Tibial nerve (tissue), 4 donors: ENCODE measurements around the gene OR52R1. TPM values are rescaled to one million over a fixed set of nuclear protein-coding genes. Genes with fewer than 3 reads are reported as not detected.

Experiments
- DNase-seq, 2 donors: peaks; one replicate each; pipeline ENCODE4 v3.0.0-alpha.2; 2019; ENCODE audit warnings: low spot score in 2 of 2
- H3K27ac ChIP-seq, 4 donors: fragments of 200-600 bp; sonication (generic) in 3 of 4; one replicate each; pipeline ENCODE4 v1.5.1; 2017 to 2019; ENCODE audit warnings: mild to moderate bottlenecking in 1 of 4
- H3K27me3 ChIP-seq, 2 donors: fragments of 200-600 bp; sonication (generic) in 1 of 2; one replicate each; pipeline versions ENCODE4 v1.5.1 to v1.6.0; 2017 to 2019
- H3K36me3 ChIP-seq, 3 donors: fragments of 200-600 bp; sonication (generic); one replicate each; pipeline ENCODE4 v1.5.1; 2018 to 2019
- H3K4me1 ChIP-seq, 4 donors: fragments of 200-600 bp; sonication (generic) in 3 of 4; one replicate each; pipeline ENCODE4 v1.5.1; 2017 to 2019
- H3K4me3 ChIP-seq, 4 donors: fragments of 200-600 bp; sonication (generic) in 3 of 4; one replicate each; pipeline ENCODE4 v1.5.1; 2017 to 2019; ENCODE audit warnings: mild to moderate bottlenecking in 1 of 4, moderate library complexity in 1 of 4
- H3K9me3 ChIP-seq, 4 donors: fragments of 200-600 bp; sonication (generic) in 3 of 4; one replicate each; pipeline ENCODE4 v1.5.1; 2017 to 2019
- CTCF ChIP-seq, 5 experiments: fragments of 200-600 bp in 3 of 5; fragments of 450-650 bp in 2 of 5; sonication (generic) in 3 of 5; IDR thresholded peaks; one replicate each; pipeline ENCODE4 v1.5.1; 2016 to 2019; ENCODE audit warnings: antibody characterized with exemption in 5 of 5, mild to moderate bottlenecking in 3 of 5, moderate library complexity in 2 of 5
- EP300 ChIP-seq, 2 donors: sonication (generic); formaldehyde crosslinking; IDR thresholded peaks; one replicate each; pipeline ENCODE4 v1.6.1; 2017; ENCODE audit warnings: antibody characterized with exemption in 2 of 2, mild to moderate bottlenecking in 1 of 2
- POLR2A ChIP-seq, 2 donors: fragments of 450-650 bp; IDR thresholded peaks; one replicate each; pipeline ENCODE4 v1.6.1; 2017; ENCODE audit warnings: antibody characterized with exemption in 2 of 2, mild to moderate bottlenecking in 2 of 2, moderate library complexity in 2 of 2
- WGBS, 2 donors: methylation state at CpG; one replicate each; pipeline ENCODE4 v1.1.5; 2018; 5-methylcytosine and 5-hydroxymethylcytosine counted together
- total RNA-seq, 4 donors: library from RNA; depleted of rRNA; stranded (reverse); fragments of >200 nt; gene quantifications; one replicate each; pipeline ENCODE4 v1.1.0, GENCODE V29; 2016

The OR52R1 gene
- total RNA-seq, result not detected

DNA sequence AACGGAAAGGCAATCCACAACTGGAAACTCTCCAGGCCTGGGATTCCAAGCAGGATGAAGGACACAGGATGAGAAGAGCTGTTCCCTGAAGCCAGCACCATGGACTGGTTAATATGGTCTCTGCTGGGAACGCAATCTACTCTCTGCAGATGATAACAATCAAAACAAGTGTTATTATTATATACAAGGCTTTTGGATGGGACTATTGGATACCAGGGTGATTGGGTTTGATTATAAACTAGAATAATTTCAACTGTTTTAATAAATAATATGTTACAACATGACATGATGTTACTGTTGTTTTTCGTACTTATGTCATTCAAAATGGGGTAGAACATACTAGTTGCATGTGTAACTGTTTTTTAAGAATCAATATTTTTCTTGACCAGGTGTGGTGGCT is at the start of gene OR52R1:
OR52R1 (minus strand) TSS at position 101 of the 400 bp plus-strand sequence; CDS start at position 101, 0 bp downstream.
- no peaks in the 10 kb centered on the region for H3K9me3 ChIP-seq
- no peak within 1 kb of the TSS for H3K4me3 ChIP-seq
- DNase-seq, result no peak
- H3K4me1 ChIP-seq, result no peaks in the 10 kb centered on the region
- H3K27ac ChIP-seq, result no peak within 1 kb of the TSS
- TF ChIP-seq EP300 (IDR thresholded peaks at IDR 0.05), result no peak
- TF ChIP-seq CTCF (IDR thresholded peaks at IDR 0.05), result no peak
- TF ChIP-seq POLR2A (IDR thresholded peaks at IDR 0.05), result no peak
- no peaks in the 10 kb centered on the region for H3K27me3 ChIP-seq
- 88 to 90% methylated on average over 3 of the region's 3 CpGs for WGBS, 2 donors
- no peaks in the 10 kb centered on the region for H3K36me3 ChIP-seq

DNA sequence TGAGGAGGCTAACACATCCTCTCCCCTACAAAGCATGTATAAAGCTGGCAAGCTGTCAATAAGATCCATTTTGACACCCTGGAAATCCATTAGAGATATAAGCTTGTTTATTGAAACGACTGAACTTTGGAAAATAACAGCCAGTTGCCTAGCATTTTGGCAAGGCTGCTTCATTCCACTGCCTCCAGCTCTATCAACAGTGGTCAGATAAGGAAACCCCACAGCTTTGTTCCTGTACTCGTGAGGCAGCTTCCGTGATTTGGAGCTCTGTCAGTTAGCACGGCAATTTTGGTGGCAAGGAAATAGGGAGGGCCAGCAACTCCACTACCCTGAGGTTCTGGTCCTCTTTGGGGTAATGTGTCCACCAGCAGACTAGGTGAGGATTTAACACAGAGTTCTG is 46.9 kb upstream of the OR52R1 start:
- DNase-seq, result no peak
- WGBS, 2 donors, result 25 to 29% methylated on average over 4 of the region's 4 CpGs
- TF ChIP-seq POLR2A (IDR thresholded peaks at IDR 0.05), result no peak
- TF ChIP-seq EP300 (IDR thresholded peaks at IDR 0.05), result no peak
- TF ChIP-seq CTCF (IDR thresholded peaks at IDR 0.05), result no peak
- no peaks in the 10 kb centered on the region for H3K36me3 ChIP-seq
- no peaks in the 10 kb centered on the region for H3K4me1 ChIP-seq
- no peak overlapping the region for H3K4me3 ChIP-seq
- H3K9me3 ChIP-seq, result no peaks in the 10 kb centered on the region
- no peaks in the 10 kb centered on the region for H3K27me3 ChIP-seq
- H3K27ac ChIP-seq, result no peak overlapping the region

- H3K27ac ChIP-seq, result no peak within 1 kb of the TSS
- no peaks in the 10 kb centered on the region for H3K27me3 ChIP-seq
- DNase-seq, result no peak
- H3K36me3 ChIP-seq, result no peaks in the 10 kb centered on the region
- no peaks in the 10 kb centered on the region for H3K9me3 ChIP-seq
- no peaks in the 10 kb centered on the region for H3K4me1 ChIP-seq
- no peak for TF ChIP-seq CTCF (IDR thresholded peaks at IDR 0.05)
- no peak for TF ChIP-seq EP300 (IDR thresholded peaks at IDR 0.05)
- no peak for TF ChIP-seq POLR2A (IDR thresholded peaks at IDR 0.05)
- WGBS, 2 donors, result 82 to 84% methylated on average over 9 of the region's 9 CpGs
- H3K4me3 ChIP-seq, result no peak within 1 kb of the TSS
These were observed 44.8 kb upstream of the OR52R1 start, which contains the start of gene OR51S1 for GRCh38 chr11:4848908-4849532. TSS of gene OR51S1 (minus strand) at chr11:4849208. CDS start at chr11:4849208, 0 bp downstream.

DNA sequence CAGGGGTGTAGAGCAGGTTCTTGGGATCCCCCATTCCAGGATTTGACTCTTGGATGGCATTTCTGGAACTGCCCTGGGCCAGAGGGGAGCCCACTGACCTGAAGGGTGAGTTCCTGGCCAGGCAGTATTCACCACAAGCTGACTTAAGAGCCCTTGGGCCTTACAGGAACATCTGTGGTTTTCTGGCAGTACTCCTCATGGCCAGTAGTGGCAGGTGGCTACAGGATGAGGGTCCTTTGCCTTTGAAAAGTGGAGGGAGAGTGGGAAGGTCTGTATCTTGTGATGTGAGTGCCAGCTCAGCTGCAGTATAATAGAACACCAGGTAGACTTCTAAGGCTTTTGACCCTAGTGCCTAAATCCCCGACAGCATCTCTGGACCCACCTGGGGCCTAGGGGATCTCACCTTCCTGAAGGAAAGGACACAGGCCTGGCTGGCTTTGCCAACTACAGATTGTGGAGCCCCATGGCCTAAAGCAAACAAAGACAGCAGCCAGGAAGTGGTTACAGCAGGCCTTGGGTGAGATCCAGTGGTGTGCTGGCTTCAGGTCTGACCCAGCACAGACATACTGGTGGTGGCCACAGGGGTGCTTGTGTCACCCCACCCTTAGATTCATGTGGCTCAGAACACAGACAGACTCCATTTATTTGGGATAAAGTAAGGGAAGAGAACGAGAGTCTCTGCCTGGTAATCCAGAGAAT is 35.8 kb upstream of the OR52R1 start:
- H3K36me3 ChIP-seq, result no peaks in the 10 kb centered on the region
- no peaks in the 10 kb centered on the region for H3K9me3 ChIP-seq
- 79 to 91% methylated on average over 2 of the region's 2 CpGs for WGBS, 2 donors
- TF ChIP-seq EP300 (IDR thresholded peaks at IDR 0.05), result no peak
- TF ChIP-seq CTCF (IDR thresholded peaks at IDR 0.05), result no peak
- no peak for TF ChIP-seq POLR2A (IDR thresholded peaks at IDR 0.05)
- H3K4me1 ChIP-seq, result no peaks in the 10 kb centered on the region
- H3K27me3 ChIP-seq, result no peaks in the 10 kb centered on the region
- H3K4me3 ChIP-seq, result no peak overlapping the region
- no peak for DNase-seq
- H3K27ac ChIP-seq, result no peak overlapping the region

DNA sequence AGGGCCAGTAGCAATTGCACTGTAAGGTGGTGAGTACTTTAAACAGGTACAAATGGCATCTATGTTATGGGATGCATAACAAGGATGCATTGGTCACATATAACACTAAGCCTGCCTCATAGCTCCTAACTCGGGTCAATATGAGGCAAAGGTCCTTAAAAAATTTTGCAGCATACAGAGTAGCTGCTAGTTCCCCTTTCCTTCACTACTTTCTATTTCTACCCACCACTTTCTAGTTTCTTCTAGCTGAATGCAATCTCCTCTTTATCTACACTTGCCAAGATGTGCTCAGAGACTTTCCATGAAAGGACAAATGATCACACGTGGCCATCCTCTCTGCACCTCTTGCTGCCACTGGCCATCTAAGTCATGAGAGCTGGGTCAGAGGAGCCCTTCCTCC is 26.7 kb upstream of the OR52R1 start:
- no peak overlapping the region for H3K4me3 ChIP-seq
- no peaks in the 10 kb centered on the region for H3K4me1 ChIP-seq
- no peak overlapping the region for H3K27ac ChIP-seq
- H3K36me3 ChIP-seq, result no peaks in the 10 kb centered on the region
- DNase-seq, result no peak
- 45 to 67% methylated on average over 2 of the region's 2 CpGs for WGBS, 2 donors
- TF ChIP-seq EP300 (IDR thresholded peaks at IDR 0.05), result no peak
- no peaks in the 10 kb centered on the region for H3K9me3 ChIP-seq
- H3K27me3 ChIP-seq, result no peaks in the 10 kb centered on the region
